KBM-7 (cell line): Measurements from ENCODE around the gene PARP11.

Source experiments
- DNase-seq: peaks from one replicate; pipeline ENCODE4 v3.0.0-alpha.2; 2015
- in situ Hi-C: fragments of 300-500 bp; cut with MboI; formaldehyde crosslinking; loops from 2 replicates; pipeline ENCODE4 v1.14.3; 2020; ENCODE audit warnings: low sequenced_read_pairs, low pct_unique_long_range_greater_than_20kb, mixed read lengths

Gene PARP11, protein sequence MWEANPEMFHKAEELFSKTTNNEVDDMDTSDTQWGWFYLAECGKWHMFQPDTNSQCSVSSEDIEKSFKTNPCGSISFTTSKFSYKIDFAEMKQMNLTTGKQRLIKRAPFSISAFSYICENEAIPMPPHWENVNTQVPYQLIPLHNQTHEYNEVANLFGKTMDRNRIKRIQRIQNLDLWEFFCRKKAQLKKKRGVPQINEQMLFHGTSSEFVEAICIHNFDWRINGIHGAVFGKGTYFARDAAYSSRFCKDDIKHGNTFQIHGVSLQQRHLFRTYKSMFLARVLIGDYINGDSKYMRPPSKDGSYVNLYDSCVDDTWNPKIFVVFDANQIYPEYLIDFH

DNA sequence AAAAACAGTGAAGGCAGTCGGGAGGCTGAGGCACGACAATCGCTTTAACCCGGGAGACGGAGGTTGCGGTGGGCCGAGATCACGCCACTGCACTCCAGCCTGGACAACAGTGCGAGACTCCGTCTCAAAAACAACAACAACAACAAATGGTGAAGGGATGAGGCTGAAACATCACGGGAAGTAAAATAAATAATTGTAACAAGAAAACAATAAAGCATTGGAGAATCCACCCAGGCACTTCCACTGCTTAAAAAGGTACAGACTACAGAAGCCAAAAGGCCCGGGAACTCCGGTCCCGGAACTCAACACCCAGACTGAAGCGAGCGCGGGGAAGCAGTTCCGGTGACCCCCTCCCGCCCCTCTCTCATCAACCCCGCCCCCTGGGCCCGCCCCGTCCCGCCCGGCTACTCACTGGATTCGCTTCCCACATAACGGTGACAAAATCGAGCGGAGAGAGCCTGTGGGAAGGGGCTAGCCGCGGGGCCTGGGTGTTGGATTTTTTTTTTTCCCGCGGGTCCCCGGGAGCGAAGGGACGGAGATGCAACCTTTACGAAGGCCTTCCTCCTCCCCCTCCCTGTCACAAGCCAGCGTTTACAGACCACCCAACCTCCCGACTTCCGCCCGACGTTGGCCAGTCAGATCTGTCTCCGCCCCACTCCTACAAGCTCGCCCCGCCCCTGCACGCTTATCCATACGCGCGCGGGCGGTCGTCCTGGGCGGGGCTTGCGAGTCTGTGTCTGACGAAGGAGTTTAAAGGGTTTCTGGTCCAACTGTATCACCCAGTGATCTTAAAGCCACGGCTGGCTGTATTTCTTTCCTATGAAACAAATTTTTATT lies at the start of gene PARP11:
Gene PARP11, minus strand, starts transcription at position 600 of the 837 bp plus-strand sequence. Its CDS starts 170 bp downstream, at position 430.
- in situ Hi-C loops, result no loop called here
- peak; percentile 97 for DNase-seq

DNA sequence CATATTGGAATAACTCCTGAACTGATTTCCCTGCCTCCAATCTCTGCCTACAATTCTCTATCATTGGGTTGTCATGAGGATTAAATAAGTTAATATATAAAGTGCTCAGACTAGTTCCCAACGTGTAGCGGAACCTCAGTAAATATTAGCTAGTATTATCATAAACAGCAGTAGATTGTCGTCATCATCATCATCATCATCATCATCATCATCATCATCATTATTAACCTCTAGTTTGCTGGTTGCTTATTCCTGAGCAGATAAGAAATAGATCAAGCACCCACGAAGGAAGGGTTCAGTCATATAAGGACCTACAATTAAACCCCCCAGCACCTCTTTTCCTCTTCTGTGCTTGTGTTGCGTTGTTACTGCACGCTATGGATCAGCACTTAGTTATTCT lies 48.8 kb upstream of the PARP11 start:
- no peak for DNase-seq
- in situ Hi-C loops, result no loop called here

DNA sequence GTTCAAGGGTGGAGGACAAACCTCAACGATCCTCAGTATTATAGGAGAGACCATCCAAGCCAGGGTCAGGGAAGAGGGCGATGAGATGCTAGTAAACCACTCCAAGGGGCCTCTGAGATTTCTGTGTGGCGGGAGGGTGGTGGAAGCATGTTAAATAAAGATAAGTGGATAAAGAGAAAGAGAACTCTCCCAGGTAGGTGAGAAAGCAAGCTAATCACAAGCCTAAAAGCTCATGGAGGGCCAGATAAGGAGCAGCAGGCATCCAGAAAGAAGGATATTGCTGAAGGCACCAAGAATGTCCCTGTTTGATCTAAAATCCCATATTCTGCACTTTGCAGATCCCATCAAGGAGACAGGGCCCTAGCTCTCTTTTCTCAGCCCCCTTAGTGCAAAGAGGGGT lies 48.3 kb upstream of the PARP11 start:
- in situ Hi-C loops, result no loop called here
- DNase-seq, result no peak

DNA sequence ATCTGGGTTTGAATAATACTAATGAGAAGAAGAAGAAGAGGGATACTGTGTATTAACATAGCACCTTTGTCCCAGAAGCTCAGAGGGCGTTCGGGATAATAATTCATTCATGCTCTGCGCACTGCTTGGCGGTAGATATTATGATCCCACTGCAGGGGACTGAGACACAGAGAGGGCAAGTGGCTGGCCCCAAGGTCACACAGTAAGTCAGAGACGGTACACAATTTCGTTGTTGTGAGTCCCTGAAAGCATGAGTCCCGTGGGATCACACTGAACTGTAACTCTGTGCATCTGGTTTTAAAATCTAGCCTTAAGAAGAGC lies 47.9 kb upstream of the PARP11 start:
- no peak for DNase-seq
- in situ Hi-C loops, result no loop called here

DNA sequence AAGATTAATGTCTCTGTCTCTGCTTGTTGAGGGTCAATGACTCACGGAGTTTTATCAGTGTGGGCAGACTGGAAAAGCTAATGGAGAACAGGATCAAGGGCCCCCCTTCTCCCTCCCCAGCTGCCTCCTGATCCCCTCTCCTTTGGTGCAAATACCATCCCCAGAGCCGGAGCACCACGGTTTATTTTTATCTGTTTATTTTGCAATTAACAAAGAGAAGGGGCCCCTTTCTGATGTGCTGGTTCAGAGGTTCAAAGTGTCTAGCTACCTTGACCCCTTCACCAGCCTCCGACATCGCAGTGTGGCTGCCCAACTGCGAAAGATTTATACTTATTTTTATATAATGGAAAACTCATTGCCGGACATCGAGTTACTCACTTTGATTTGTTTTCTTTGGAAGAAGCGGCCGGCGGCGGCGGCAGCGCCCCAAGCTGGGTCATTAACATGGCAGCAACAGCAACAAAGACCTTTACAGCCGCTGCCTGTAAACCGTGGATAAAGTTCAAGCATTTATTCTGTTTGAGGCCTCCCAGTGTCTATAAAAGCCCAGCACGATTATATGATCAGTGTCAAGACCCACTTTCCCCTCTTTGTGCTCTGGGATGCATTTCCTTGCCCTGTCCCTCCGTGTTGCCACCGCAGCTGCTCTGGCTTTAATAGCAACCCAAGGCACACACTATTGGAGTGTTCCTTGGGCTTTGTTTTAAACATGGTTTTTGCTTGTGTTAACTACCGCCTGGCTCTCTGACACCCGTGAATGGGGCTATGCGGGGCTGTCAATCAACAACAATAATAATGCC lies 47.4 kb upstream of the PARP11 start:
- in situ Hi-C loops, result no loop called here
- no peak for DNase-seq

DNA sequence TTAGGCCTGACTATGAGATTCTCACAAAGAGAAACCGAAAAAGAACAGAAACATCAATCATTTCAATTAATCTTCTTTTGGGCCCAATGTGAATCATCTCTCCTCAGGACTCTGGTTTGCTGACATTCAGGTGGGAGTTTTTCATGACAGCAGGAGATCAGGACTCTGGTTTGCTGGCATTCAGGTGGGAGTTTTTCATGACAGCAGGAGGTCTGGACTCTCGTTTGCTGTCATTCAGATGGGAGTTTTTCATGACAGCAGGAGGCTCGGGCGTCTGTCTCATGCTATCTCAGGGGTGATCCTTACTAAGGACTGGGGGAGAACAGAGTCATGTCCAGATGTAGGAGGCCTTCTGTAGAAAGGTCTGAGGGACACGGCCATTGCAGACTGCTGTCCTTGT lies 40.1 kb upstream of the PARP11 start:
- no peak for DNase-seq
- in situ Hi-C loops, result no loop called here

DNA sequence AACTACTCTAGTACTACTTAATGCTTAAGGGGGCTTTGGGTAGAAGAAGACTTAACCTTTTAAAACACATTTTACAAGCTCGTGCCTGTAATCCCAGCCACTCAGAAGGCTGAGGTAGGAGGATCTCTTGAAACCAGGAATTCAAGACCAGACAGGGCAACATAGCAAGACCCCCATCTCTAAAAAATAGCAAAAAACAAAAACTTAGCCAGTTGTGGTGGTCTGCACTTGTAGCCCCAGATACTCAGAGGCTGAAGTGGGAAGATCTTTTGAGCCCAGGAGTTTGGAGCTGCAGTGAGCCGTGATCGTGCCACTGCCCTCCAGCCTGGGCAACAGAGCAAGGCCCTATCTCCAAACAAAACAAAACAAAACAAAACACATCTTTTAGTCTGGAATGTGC lies 39.7 kb upstream of the PARP11 start:
- DNase-seq, result no peak
- in situ Hi-C loops, result no loop called here

DNA sequence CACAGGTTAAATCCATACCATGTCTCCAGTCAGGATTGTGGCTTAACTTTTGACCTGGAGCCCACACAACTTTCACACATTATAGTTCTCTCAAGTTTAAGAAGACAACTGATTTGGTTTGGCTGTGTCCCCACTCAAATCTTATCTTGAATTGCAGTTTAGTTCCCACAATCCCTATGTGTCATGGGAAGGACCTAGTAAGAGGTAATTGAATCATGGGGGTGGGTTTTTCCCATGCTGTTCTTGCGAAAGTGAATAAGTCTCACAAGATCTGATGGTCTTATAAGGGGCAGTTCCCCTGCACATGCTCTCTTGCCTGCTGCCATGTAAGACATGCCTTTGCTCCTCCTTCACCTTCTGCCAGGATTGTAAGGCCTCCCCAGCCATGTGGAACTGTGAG lies 38.2 kb upstream of the PARP11 start:
- no peak for DNase-seq
- in situ Hi-C loops, result no loop called here

DNA sequence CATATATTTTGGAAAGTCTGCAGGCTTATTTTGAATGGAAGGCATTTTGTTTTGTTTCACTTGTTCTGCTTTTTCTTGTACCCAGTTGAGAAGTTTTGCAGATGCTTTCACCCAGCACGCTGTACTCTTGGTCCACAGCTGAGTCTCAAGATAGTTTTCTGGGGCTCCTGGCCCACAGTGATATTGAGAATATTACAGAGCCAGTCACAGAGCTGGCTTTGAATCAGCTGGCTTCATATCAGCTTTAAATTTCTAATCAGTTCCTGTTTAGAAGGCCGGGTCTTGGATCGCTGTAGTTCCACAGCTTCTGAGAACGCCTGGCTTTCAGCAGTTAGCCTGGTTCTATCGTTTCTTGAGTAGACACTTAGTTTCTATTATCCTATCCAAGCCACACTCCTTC lies 32.5 kb upstream of the PARP11 start:
- in situ Hi-C loops, result no loop called here
- DNase-seq, result no peak

DNA sequence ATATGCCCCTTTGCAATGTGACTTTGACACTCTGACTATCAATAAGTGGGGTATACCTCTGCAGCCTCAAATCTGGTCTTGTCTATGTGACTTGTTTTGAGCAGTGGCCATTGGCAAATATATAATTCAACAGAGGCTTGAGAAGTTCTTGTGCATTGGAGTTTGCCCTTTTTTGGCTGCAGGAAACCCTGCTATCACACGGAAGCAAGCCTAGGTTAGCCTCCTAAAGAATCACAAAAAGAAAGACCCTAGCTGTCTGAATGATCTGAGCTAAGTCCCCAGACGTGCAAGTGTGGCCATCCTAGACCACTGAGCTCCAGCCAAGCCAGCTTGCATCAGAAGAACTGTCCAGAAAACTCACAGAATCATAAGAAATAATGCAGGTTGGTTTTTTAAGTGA lies 31.8 kb upstream of the PARP11 start:
- in situ Hi-C loops, result no loop called here
- DNase-seq, result no peak

DNA sequence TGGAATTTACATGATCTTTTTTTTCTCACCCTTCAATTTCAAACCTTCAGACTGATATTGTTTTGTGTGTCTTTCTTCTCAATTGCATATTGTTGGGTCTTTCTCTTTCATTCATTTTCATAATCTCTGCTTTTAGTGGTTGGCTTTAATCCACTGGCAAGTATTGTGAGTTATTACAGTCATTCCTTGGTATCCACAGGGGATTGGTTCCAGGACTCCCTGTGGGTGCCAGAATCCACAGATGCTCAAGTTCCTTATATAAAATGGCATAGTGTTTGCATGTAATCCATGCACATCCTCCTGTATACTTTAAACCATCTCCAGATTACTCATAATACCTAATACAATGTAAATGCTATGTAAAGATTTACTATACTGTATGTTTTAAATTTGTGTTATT lies 29.7 kb upstream of the PARP11 start:
- no peak for DNase-seq
- in situ Hi-C loops, result no loop called here

DNA sequence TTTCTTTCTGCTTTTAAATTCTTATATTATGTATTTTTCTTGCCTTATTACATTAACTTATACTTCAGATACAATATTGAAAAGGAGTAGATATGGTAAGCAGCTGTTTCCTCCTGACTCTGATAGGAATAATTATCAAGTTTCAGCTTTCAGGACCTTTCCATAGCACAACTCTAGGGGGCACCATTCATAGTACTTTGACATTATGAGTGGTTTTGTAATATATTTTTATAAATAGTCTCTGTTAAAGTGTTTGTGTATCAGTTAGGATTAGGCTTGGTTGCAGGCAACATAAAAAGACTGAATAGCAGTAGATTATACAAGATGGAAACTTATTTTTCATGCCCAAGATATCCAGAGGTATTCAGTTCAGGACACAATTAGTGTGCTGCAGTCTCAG lies 27.9 kb upstream of the PARP11 start:
- in situ Hi-C loops, result no loop called here

DNA sequence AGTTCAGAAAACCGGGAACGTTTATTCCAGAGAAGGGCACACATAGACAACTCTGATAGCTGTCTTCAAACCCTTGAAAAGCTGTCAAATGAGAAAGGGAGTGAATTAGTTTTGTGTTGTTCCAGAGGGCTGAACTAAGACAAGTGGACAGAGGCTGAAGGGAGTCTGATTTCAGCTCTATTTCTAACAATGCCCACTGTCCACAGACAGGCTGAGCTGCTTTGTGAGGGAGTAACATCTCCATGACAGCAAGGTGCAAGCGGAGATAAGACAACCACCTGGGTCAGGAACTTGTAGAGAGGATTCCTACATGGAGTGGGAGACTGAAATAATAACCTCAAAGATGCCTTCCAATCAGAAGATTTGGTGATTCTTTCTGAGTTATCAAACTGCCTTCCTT lies 25.6 kb upstream of the PARP11 start:
- no peak for DNase-seq
- in situ Hi-C loops, result loop anchor here (25.0 kb wide), 1 partner anchor 389 kb away; no protein-coding TSS in a partner anchor

More for the DNA sequence above, 27.9 kb upstream of the PARP11 start:
- DNase-seq, result no peak

DNA sequence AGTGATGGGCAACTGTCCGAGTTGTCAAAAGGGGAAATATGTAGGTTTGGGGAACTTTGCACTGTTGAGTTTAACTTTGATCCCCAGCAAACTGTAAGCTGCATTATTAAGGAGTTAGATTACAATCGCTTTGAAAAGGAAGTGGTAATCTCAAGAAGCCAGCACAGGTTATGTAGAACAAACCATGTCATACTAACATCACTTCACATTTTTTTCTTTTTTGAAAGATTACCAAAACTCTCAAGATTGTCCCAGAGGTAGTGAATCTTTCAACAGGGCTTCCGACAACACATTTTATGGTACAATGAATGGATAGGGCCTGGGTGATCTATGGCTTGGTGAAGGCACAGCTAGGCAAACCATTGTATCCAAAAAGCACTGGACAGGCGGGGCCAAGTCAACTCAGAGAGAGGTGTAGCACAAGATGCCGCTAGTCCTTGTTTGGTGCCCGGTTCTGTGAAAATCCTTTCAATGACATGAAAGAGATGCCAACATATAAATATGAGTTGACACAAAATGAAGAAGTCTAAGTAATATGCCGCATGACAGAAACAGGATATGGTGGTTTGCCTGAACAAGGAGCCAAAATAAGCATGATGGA lies 24.3 kb upstream of the PARP11 start:
- in situ Hi-C loops, result loop anchor here (25.0 kb wide), 1 partner anchor 390 kb away; no protein-coding TSS in a partner anchor
- DNase-seq, result no peak

DNA sequence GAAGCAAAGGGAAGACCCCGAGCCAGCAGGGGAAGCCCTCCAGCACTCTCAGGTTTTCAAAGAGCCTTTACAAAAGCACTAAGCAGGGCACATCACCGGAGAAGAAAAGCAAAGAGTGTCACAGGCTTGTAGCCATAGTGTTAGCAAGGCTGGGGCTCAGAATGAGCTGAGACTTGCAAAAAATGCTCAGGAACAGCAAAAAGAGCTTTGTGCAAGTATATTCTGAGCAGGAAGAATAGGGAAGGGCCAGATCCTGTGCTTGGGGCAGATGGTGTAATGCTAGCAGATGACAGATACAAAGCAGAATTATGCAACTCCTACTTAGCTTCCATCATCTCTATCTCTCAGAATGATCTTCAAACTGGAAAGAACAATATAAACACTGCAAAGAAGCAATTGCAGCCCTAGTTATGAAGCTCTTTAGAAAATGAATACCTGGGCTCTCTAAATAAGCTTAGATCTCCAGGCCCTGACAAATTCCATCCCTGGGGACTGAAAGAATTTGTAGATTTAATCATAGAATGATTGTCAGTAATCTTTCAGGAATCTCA lies 23.7 kb upstream of the PARP11 start:
- in situ Hi-C loops, result loop anchor here (25.0 kb wide), 1 partner anchor 390 kb away; no protein-coding TSS in a partner anchor
- DNase-seq, result no peak

DNA sequence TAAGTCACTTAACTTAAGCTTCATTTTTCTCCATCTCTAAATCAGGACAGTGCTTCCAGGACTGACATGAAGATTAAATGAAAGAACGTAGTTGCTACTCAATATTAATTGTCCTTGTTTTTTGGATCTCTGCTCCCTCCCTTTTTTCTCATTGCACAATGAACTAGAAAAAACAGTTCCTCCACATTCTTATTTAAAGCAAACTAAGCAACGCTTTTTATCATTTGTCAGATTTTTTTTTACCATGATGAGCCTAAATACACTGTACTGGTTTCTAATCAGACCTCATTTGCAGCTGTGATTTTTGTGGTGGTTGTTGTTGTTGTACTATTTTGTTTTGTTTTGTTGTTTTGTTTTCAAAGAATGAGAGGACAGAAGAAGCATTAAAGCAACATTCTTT lies 23.2 kb upstream of the PARP11 start:
- in situ Hi-C loops, result loop anchor here (25.0 kb wide), 1 partner anchor 391 kb away; no protein-coding TSS in a partner anchor
- DNase-seq, result no peak

DNA sequence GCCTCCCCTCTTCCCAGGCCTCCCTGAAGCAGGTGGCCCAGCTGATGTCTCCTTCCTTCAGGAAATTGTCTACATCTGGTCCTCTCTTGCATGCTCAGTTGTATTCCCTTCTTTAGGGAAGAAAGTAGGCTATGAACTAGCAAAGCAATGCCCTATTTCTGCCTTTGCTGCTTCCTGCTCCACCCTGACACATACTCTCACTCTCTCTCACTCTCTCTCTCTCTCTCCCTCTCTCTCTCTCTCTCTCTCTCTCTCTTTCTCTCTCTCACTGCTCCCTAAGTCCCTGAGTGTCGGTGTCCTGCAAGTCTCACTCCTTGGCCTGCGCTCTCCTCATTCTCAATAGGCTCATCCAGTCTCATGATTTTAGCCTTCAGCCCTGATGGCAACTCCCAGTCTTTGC lies 19.4 kb upstream of the PARP11 start:
- DNase-seq, result no peak
- in situ Hi-C loops, result loop anchor here (25.0 kb wide), 1 partner anchor 395 kb away; no protein-coding TSS in a partner anchor

DNA sequence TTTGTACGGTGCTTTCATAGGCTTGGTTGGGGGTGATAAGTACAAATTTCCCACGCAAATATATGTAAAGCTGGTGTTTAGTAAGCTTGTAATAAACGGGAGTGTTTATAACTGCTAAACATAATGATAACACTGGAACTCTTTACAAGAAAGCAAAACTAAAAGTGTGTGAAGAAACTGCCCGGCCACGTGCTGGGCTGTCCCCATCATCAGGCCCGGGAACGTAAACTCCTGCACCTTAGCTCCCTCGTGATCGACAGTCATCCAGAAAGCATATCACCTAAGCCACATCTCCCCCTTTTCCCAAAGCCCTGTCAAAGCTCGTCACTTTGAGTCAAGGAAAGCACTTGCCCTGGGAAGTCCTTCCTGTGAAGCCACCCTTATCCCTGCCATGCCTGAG lies 18.0 kb upstream of the PARP11 start:
- in situ Hi-C loops, result loop anchor here (25.0 kb wide), 1 partner anchor 396 kb away; no protein-coding TSS in a partner anchor

DNA sequence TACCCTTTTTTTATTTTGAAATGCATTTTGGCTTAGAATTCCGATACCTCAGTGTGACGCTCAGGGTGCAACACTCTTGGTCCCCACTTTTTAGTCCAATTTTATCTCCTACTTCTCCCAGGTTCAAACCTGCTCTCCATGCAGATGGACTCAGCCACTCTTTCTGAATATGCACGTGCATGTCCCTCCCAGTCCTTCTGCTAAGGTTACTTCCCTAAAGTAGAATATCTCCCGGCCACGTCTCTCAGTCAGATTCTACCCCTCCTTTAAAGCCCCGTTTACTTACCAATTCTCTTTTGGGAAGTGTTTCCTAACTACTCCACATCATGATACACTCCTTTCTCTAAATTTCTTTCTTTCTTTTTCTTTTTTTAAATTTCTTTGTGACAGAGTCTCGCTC lies 15.5 kb upstream of the PARP11 start:
- in situ Hi-C loops, result loop anchor here (25.0 kb wide), 1 partner anchor 399 kb away; no protein-coding TSS in a partner anchor

More for the DNA sequence above, 18.0 kb upstream of the PARP11 start:
- DNase-seq, result no peak

More for the DNA sequence above, 15.5 kb upstream of the PARP11 start:
- no peak for DNase-seq
